RWPE1 (cell line): Measurements from ENCODE around the gene CCDC170.
"Not testable (repeated sequence)": the region's sequence is repeated elsewhere in the genome, so short reads cannot be mapped to it uniquely, and the experiment has no call there.

Experiments
- CTCF ChIA-PET: fragments of 350-600 bp; sonication (Branson Sonifier 250); formaldehyde crosslinking; extraction: SDS; loops from one replicate; lab custom pipeline; 2021; lab: Yijun Ruan, JAX
- POLR2A ChIA-PET: fragments of 400-600 bp; formaldehyde crosslinking; extraction: SDS; loops from one replicate; lab custom pipeline; 2020; ENCODE audit warnings: antibody characterized with exemption; ENCODE audit not compliant: low non-redundant PET; lab: Yijun Ruan, JAX
- DNase-seq: peaks from one replicate; pipeline ENCODE4 v3.0.0; 2012; ENCODE audit warnings: low spot score
- H3K27ac ChIP-seq: fragments of 450-650 bp; 2 replicates; pipeline ENCODE4 v1.5.1; 2017
- TF ChIP-seq, protein P1 (sequence below): fragments of 450-650 bp; conservative IDR thresholded peaks from 2 replicates; pipeline ENCODE4 v1.5.1; 2017; ENCODE audit warnings: low read depth, mild to moderate bottlenecking

The CCDC170 gene

DNA sequence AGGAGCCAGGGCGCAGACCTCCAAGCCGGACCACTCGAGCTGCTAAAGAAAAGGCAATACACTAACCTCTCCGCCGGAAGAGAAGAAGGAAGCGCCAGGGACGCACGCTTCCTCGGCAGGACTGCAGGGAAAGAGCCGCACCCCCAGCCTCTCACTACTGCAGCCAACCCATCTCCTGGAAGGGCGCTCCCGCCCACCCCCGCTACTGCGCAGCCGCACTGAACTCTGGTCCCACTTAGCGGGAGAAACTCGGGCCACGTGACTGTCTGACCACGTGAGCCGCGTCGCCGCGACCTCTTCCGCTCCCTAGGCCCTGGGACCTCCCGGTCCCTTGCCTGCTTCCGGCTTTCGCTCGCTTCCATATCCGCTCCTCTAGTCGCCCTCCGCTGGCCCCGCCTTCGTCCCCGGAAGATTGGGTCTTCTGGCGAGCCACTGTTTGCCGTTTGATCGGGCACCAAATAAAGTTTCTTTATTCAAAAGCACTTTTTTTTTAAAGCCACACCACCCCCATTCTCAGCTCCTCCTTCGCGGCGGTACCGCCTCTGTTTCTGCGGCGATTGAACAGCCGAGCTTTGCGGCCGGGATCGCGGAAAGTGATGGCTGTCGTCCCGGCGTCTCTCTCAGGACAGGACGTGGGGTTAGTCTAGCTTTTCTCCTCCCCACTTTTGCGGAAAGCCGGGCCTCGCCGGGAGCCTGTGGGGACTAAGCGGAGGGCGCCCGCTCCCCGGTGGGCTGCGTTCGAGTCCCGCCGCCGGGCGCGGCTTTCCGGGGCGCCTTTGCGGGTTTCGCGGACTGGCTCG is 41.7 kb upstream of the CCDC170 start, which contains the start of gene RMND1:
Gene RMND1, minus strand, starts transcription at position 177 of the 800 bp plus-strand sequence. CDS start 6,315 bp downstream, outside the sequence.
- H3K27ac ChIP-seq: peak within 1 kb of the TSS; percentile 96
- TF ChIP-seq, protein P1, sequence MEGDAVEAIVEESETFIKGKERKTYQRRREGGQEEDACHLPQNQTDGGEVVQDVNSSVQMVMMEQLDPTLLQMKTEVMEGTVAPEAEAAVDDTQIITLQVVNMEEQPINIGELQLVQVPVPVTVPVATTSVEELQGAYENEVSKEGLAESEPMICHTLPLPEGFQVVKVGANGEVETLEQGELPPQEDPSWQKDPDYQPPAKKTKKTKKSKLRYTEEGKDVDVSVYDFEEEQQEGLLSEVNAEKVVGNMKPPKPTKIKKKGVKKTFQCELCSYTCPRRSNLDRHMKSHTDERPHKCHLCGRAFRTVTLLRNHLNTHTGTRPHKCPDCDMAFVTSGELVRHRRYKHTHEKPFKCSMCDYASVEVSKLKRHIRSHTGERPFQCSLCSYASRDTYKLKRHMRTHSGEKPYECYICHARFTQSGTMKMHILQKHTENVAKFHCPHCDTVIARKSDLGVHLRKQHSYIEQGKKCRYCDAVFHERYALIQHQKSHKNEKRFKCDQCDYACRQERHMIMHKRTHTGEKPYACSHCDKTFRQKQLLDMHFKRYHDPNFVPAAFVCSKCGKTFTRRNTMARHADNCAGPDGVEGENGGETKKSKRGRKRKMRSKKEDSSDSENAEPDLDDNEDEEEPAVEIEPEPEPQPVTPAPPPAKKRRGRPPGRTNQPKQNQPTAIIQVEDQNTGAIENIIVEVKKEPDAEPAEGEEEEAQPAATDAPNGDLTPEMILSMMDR: no peak
- ChIA-PET POLR2A (interaction anchor here (0.6 kb wide), 2 partner anchors 19 to 1292 kb away, joined by 3 to 5 read pairs; no protein-coding TSS in a partner anchor), CTCF (interaction anchor here (0.6 to 0.7 kb wide), 2 partner anchors 287 to 419 kb away, joined by 3 to 4 read pairs; no protein-coding TSS in a partner anchor)
- peak; percentile 98 for DNase-seq

DNA sequence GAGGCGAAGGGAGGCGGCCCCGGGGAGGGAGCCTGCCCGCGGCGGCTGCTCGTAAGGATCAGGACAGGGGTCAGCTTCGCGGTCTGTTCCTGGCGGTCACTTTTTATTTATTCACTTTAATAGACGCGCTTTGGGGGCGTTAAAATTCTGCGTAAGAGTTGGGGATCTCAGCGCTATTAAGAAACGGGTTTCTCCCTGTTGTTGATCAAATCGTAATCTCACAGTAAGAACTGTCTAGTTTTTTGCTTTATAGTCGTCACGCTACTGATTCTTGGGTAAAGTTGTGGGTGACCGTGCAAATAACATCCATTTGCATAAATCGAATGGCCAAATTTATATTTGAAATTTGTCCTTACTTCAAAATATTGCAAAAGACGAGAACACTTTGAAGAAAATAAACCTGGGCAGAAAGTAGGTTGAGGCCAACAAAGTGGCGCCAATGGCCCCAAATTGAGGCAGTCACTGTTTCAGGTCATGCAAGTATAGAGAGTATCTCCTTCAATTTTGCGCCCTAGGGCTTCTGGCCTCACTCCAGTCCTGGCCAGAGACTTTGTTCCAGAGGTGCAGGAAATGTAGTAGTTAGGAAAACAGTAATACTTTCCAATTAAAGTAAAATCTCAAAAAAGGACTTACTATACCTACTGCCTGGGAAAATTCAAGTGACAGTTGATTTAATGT is 40.9 kb upstream of the CCDC170 start:
- POLR2A ChIA-PET: no interaction called here
- CTCF ChIA-PET: interaction anchor here (0.6 to 0.7 kb wide), 2 partner anchors 61 to 287 kb away, joined by 4 read pairs; no protein-coding TSS in a partner anchor
- TF ChIP-seq, protein P1: no peak
- DNase-seq: peak; percentile 23
- peak overlapping the region; percentile 96 for H3K27ac ChIP-seq

DNA sequence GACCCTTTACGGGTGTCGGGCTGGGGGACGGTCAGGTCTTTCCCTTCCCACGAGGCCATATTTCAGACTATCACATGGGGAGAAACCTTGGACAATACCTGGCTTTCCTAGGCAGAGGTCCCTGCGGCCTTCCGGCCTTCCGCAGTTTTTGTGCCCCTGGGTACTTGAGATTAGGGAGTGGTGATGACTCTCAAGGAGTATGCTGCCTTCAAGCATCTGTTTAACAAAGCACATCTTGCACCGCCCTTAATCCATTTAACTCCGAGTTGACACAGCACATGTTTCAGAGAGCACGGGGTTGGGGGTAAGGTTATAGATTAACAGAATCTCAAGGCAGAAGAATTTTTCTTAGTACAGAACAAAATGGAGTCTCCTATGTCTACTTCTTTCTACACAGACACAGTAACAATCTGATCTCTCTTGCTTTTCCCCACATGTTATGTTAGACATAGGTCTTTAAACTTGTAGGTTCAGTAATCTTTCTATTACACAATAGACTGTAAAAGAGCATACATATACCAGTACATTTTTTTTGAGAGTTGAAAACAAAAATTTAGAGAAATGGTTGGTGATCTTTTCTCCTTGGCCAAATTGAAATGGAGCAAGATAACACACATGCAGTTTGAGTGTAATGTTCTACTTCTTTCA is 37.9 kb upstream of the CCDC170 start:
- POLR2A ChIA-PET: interaction anchor here (0.6 kb wide), 1 partner anchor 861 kb away, joined by 3 read pairs; no protein-coding TSS in a partner anchor
- H3K27ac ChIP-seq, DNase-seq, CTCF ChIA-PET: not testable (repeated sequence)

DNA sequence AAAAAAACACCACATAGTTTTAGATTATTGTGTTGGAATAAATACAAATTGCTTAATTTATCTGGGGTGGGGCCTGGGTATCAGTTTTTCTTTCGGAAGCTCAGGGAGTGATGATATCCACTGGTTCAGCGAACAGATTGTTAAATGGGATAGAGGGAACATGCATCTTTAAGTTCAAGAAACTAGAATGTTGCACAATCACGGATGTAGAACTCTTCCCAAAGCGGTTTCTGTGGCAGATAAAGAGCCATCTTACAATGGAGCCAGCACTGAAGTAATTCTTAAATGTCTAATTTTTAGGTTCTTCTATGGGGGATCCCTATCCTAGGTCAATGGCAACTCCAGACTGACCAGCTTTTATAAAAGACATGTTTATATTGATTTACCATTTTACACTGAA is 32.1 kb upstream of the CCDC170 start:
- POLR2A ChIA-PET: no interaction called here
- H3K27ac ChIP-seq: no peak overlapping the region
- DNase-seq: no peak
- TF ChIP-seq, protein P1: no peak
- CTCF ChIA-PET: interaction anchor here (0.6 kb wide), 1 partner anchor 1439 kb away, joined by 8 read pairs; no protein-coding TSS in a partner anchor

DNA sequence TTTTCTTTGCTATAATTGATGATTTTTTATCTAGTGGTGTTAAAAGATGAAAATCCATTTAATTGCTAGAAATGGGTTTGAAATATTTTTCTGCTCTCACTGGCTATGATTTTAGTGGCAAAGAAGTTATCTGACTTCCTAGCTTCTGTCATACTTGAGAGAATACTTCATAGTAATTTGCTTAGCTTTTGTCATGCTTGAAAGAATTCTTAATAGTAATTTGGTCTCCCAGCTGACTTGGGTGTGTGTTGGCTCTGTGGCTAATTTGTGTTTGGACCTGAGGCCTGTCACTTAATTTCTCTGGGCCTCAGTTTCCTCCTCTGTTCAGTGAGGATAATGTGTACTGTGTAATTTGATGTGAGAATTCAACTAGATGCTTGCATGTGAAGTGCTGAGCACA is 29.1 kb upstream of the CCDC170 start:
- POLR2A ChIA-PET: no interaction called here
- CTCF ChIA-PET: no interaction called here
- TF ChIP-seq, protein P1: no peak

DNA sequence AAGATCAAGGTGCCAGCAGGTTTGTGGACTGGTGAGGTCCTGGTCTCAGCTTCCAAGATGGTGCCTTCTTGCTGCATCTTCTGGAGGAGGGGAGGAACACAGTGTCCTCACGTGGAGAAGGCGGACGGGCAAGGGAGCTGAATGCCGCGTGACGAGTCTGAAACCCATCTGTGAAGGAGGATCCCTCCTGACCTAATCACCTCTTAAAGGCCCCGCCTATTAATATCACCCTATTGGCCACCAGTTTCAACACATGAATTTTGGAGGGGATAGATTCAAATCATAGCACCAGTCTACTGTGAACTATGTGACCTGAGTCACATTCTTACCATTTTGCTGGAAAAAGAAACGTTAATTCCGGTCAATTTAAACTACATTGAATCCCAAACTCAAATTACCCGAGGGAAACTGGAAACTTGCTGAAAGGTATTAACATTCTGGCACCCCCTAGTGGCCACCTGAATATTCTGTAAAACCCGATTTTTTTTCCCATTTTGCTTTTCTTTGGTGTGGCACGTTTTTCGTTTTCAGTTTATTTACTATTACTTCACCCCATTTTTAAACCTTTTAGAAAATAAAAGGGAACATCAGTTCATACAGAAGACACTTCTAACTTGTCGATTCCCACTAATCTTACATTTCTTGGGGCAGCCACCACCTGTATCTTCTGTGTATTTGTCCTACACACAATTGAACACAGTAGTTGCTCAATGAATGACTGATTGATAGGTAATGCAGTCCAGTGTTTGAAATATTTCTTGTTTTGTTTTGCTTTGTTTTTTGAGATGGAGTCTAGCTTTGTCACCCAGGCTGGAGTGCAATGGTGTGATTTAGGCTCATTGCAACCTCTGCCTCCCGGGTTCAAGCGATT is 17.9 kb upstream of the CCDC170 start:
- DNase-seq: no peak
- TF ChIP-seq, protein P1: peak; percentile 69
- H3K27ac ChIP-seq: no peak overlapping the region
- ChIA-PET POLR2A (no interaction called here), CTCF (interaction anchor here (0.6 to 0.7 kb wide), 4 partner anchors 16 to 155 kb away, joined by 3 read pairs; no protein-coding TSS in a partner anchor)

More for the DNA sequence above, 29.1 kb upstream of the CCDC170 start:
- DNase-seq: no peak
- no peak overlapping the region for H3K27ac ChIP-seq
